Trophoblast cell (in vitro differentiated cells and primary cell): ENCODE measurements around the gene NEDD9. TPM values are rescaled to one million over a fixed set of nuclear protein-coding genes. Genes with fewer than 3 reads are reported as not detected.

Experiments used
- DNase-seq, 2 donors: peaks; one replicate each; pipeline ENCODE4 v3.0.0-alpha.2; 2016
- H2AFZ ChIP-seq: 2 replicates; pipeline ENCODE4 v1.6.1; 2013; ENCODE audit warnings: low read length, moderate library complexity, mild to moderate bottlenecking; ENCODE audit not compliant: insufficient read depth, poor library complexity
- H2AK5ac ChIP-seq: 2 replicates; pipeline ENCODE4 v1.6.1; 2013; ENCODE audit warnings: mild to moderate bottlenecking, low read length
- H2BK120ac ChIP-seq: 2 replicates; pipeline ENCODE4 v1.6.1; 2013; ENCODE audit warnings: low read length, mild to moderate bottlenecking, moderate library complexity; ENCODE audit not compliant: insufficient read depth, poor library complexity
- H2BK12ac ChIP-seq: 2 replicates; pipeline ENCODE4 v1.6.1; 2013; ENCODE audit warnings: mild to moderate bottlenecking, low read length, moderate library complexity
- H2BK5ac ChIP-seq: 2 replicates; pipeline ENCODE4 v1.6.1; 2013; ENCODE audit warnings: low read length, low read depth, moderate library complexity, mild to moderate bottlenecking; ENCODE audit not compliant: poor library complexity
- H3K14ac ChIP-seq: 2 replicates; pipeline ENCODE4 v1.6.1; 2013; ENCODE audit warnings: mild to moderate bottlenecking, low read length
- H3K18ac ChIP-seq: 2 replicates; pipeline ENCODE4 v1.6.1; 2013; ENCODE audit warnings: mild to moderate bottlenecking, low read length
- H3K23ac ChIP-seq: 2 replicates; pipeline ENCODE4 v1.6.1; 2013; ENCODE audit warnings: low read length
- H3K27ac ChIP-seq: 2 replicates; pipeline ENCODE4 v1.5.1; 2013; ENCODE audit warnings: low read depth, mild to moderate bottlenecking, inconsistent platforms, low read length, moderate library complexity
- H3K27me3 ChIP-seq: 2 replicates; pipeline ENCODE4 v1.6.1; 2013; ENCODE audit warnings: inconsistent platforms, mild to moderate bottlenecking, low read length, moderate library complexity; ENCODE audit not compliant: insufficient read depth
- H3K36me3 ChIP-seq, 2 experiments: 1 replicate in 1 of 2; 2 replicates in 1 of 2; pipeline ENCODE4 v1.6.1; 2013; ENCODE audit warnings: low read length in 2 of 2, mild to moderate bottlenecking in 2 of 2, moderate library complexity in 1 of 2; ENCODE audit not compliant: insufficient read depth in 2 of 2, control insufficient read depth in 1 of 2
- H3K4ac ChIP-seq: 2 replicates; pipeline ENCODE4 v1.6.1; 2013; ENCODE audit warnings: low read depth, mild to moderate bottlenecking, low read length, moderate library complexity
- H3K4me1 ChIP-seq, 2 experiments: 1 replicate in 1 of 2; 2 replicates in 1 of 2; pipeline ENCODE4 v1.6.1; 2013; ENCODE audit warnings: low read length in 2 of 2, mild to moderate bottlenecking in 2 of 2, moderate library complexity in 1 of 2; ENCODE audit not compliant: insufficient read depth in 2 of 2, control insufficient read depth in 1 of 2
- H3K4me2 ChIP-seq: 2 replicates; pipeline ENCODE4 v1.6.1; 2013; ENCODE audit warnings: inconsistent platforms, mild to moderate bottlenecking, low read length, moderate library complexity
- H3K4me3 ChIP-seq: 2 replicates; pipeline ENCODE4 v1.5.1; 2013; ENCODE audit warnings: mild to moderate bottlenecking, low read depth, low read length, inconsistent platforms
- H3K79me1 ChIP-seq: one replicate; pipeline ENCODE4 v1.6.1; 2013; ENCODE audit warnings: low read length
- H3K79me2 ChIP-seq: 2 replicates; pipeline ENCODE4 v1.6.1; 2013; ENCODE audit warnings: low read length, mild to moderate bottlenecking; ENCODE audit not compliant: control insufficient read depth, insufficient read depth, poor library complexity
- H3K9ac ChIP-seq: 2 replicates; pipeline ENCODE4 v1.6.1; 2013; ENCODE audit warnings: mild to moderate bottlenecking, low read length
- H3K9me3 ChIP-seq: 2 replicates; pipeline ENCODE4 v1.6.1; 2013; ENCODE audit warnings: low read depth, mild to moderate bottlenecking, control low read depth, inconsistent platforms, low read length; ENCODE audit not compliant: insufficient read depth
- H4K12ac ChIP-seq: 2 replicates; pipeline ENCODE4 v1.6.1; 2013; ENCODE audit warnings: low read depth, mild to moderate bottlenecking, low read length, moderate library complexity
- H4K8ac ChIP-seq: 2 replicates; pipeline ENCODE4 v1.6.1; 2013; ENCODE audit warnings: low read depth, mild to moderate bottlenecking, low read length, moderate library complexity
- H4K91ac ChIP-seq: one replicate; pipeline ENCODE4 v1.6.1; 2013; ENCODE audit warnings: low read depth, mild to moderate bottlenecking, low read length, moderate library complexity
- WGBS: extraction: QIAGEN DNeasy Blood & Tissue Kit; methylation state at CpG from one replicate; pipeline ENCODE4 v1.1.7; 2013; ENCODE audit warnings: missing lambda C conversion rate; ENCODE audit not compliant: insufficient read length, insufficient coverage; ENCODE audit errors: extremely low coverage; 5-methylcytosine and 5-hydroxymethylcytosine counted together
- polyA plus RNA-seq: library from polyadenylated mRNA; stranded (reverse); fragments of 200-250 nt; gene quantifications from 2 replicates; pipeline ENCODE4 v1.2.3, GENCODE V29; 2013

Gene NEDD9, protein sequence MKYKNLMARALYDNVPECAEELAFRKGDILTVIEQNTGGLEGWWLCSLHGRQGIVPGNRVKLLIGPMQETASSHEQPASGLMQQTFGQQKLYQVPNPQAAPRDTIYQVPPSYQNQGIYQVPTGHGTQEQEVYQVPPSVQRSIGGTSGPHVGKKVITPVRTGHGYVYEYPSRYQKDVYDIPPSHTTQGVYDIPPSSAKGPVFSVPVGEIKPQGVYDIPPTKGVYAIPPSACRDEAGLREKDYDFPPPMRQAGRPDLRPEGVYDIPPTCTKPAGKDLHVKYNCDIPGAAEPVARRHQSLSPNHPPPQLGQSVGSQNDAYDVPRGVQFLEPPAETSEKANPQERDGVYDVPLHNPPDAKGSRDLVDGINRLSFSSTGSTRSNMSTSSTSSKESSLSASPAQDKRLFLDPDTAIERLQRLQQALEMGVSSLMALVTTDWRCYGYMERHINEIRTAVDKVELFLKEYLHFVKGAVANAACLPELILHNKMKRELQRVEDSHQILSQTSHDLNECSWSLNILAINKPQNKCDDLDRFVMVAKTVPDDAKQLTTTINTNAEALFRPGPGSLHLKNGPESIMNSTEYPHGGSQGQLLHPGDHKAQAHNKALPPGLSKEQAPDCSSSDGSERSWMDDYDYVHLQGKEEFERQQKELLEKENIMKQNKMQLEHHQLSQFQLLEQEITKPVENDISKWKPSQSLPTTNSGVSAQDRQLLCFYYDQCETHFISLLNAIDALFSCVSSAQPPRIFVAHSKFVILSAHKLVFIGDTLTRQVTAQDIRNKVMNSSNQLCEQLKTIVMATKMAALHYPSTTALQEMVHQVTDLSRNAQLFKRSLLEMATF
- polyA plus RNA-seq, result 46.4 and 47.9 TPM in 2 replicates

DNA sequence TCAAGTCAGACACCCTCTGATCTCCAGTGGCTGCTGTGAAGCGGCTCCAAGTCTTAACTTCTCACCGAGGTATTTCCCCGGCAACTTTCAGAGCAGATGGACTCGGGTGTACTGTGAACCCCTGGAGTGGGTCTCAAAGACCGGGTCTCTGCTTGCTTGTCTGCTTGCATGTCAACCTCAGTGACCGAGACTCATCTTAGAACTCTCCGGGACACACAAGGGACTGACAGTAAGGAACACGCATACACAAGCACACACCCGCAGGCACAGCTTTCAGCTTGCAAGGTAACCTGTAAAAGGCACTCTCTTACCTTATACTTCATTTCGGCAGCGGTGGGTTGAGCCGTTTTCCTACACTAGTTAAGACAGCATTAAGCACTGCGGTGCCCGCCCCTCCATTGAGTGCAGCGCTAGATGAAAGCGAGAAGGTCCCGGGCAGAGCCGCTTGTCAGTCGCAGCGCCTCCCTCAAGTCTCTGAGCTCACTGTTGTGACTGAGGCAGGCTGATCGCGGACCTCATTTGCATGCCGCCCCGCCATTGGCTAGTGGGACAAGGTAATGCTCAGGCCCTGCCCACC is at the start of gene NEDD9:
Gene NEDD9, minus strand, starts transcription at position 476 of the 577 bp plus-strand sequence. Its CDS starts 153 bp downstream, at position 323.
- Histone ChIP-seq H3K4ac (peak within 1 kb of the TSS; percentile 53), H4K8ac (peak within 1 kb of the TSS; percentile 61), H3K36me3 (no peaks in the 10 kb centered on the region), H4K91ac (peak within 1 kb of the TSS; percentile 45), H2BK12ac (peak within 1 kb of the TSS; percentile 81), H4K12ac (no peak within 1 kb of the TSS), H3K4me3 (peak within 1 kb of the TSS; percentile 87), H3K27me3 (no peaks in the 10 kb centered on the region), H3K27ac (peak within 1 kb of the TSS; percentile 79), H3K4me1 (peaks cover 20 to 23% of the 10 kb centered on the region in 2 experiments), H3K9ac (peak within 1 kb of the TSS; percentile 92), H3K4me2 (peak within 1 kb of the TSS; percentile 70), H2BK120ac (peak within 1 kb of the TSS; percentile 47), H2AFZ (no peak within 1 kb of the TSS), H3K18ac (peak within 1 kb of the TSS; percentile 81), H3K14ac (peak within 1 kb of the TSS; percentile 88), H2BK5ac (peak within 1 kb of the TSS; percentile 67), H3K79me1 (peaks cover 22% of the 10 kb centered on the region), H3K23ac (peak within 1 kb of the TSS; percentile 64), H2AK5ac (peak within 1 kb of the TSS; percentile 7), H3K79me2 (peaks cover 8% of the 10 kb centered on the region), H3K9me3 (no peaks in the 10 kb centered on the region)
- DNase-seq, result peak; percentile 98
- no CpG with 5 or more reads among the region's 24 CpGs for WGBS

DNA sequence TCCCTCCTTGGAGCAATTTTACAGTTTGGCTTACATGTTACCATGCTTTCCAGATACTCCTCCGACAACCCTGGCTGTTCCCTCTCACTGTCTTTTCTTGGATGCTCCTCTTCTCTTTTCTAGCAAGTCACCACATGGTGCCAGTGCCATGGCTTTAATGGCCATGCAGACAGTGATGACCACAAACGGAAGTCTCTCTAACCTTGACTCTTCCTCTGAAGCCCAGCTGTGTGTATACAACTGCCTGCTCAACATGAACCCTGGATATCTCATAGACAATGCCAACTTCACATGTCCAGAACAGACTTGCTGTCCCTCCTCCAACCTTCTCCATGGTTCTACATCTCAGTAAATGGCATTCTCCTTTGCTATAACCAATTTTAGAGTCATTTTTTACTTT is 49.8 kb upstream of the NEDD9 start:
- Histone ChIP-seq H3K79me1 (peaks cover 22% of the 10 kb centered on the region), H3K23ac (no peak overlapping the region), H3K4me2 (no peak overlapping the region), H2BK12ac (no peak overlapping the region), H2BK5ac (no peak overlapping the region), H3K18ac (no peak overlapping the region), H4K12ac (no peak overlapping the region), H3K36me3 (no peaks in the 10 kb centered on the region), H2AFZ (no peak overlapping the region), H3K4me1 (peaks cover 13 to 14% of the 10 kb centered on the region in 2 experiments), H3K4ac (no peak overlapping the region), H3K14ac (no peak overlapping the region), H4K8ac (no peak overlapping the region), H2BK120ac (no peak overlapping the region), H4K91ac (no peak overlapping the region), H2AK5ac (peak overlapping the region; percentile 7), H3K79me2 (peaks cover 5% of the 10 kb centered on the region), H3K27me3 (no peaks in the 10 kb centered on the region), H3K9ac (no peak overlapping the region), H3K9me3 (no peaks in the 10 kb centered on the region), H3K4me3 (no peak overlapping the region), H3K27ac (no peak overlapping the region)
- no peak for DNase-seq
- no CpG with 5 or more reads among the region's 2 CpGs for WGBS

DNA sequence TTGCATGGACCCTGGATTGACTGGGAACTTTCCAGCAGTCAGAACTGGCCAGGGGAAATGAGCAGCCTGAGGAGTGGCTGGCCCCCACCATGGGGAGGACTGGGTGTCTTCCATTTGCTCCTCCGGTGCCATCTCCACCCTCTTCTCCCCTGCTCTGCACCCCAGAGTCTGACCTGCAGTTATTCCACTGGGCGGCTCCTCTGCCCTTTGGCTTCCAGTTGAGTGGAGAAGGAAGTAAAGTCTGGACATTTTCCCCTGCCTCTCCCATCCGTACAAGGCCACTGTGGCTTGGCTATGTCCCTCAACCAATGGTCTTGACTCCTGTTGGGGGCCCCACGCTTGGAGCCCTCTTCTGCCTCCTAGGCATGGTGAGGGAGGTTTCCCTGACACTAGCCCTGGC is 47.9 kb upstream of the NEDD9 start:
- Histone ChIP-seq H3K9me3 (no peaks in the 10 kb centered on the region), H4K12ac (no peak overlapping the region), H2BK5ac (no peak overlapping the region), H3K9ac (peak overlapping the region; percentile 15), H3K4me1 (peaks cover 17% of the 10 kb centered on the region in 2 experiments), H3K23ac (no peak overlapping the region), H3K79me1 (peaks cover 26% of the 10 kb centered on the region), H3K4me3 (no peak overlapping the region), H4K91ac (no peak overlapping the region), H3K14ac (peak overlapping the region; percentile 12), H2BK12ac (peak overlapping the region; percentile 59), H3K27ac (no peak overlapping the region), H4K8ac (no peak overlapping the region), H3K79me2 (peaks cover 5% of the 10 kb centered on the region), H3K27me3 (no peaks in the 10 kb centered on the region), H3K4me2 (no peak overlapping the region), H2AK5ac (peak overlapping the region; percentile 26), H2AFZ (no peak overlapping the region), H2BK120ac (peak overlapping the region; percentile 1), H3K36me3 (no peaks in the 10 kb centered on the region), H3K4ac (no peak overlapping the region), H3K18ac (no peak overlapping the region)
- DNase-seq, result no peak
- no CpG with 5 or more reads among the region's 4 CpGs for WGBS

- H3K4ac ChIP-seq, result no peak overlapping the region
- no CpG with 5 or more reads among the region's 17 CpGs for WGBS
- H3K4me3 ChIP-seq, result no peak overlapping the region
- H3K79me1 ChIP-seq, result peaks cover 26% of the 10 kb centered on the region
- H4K91ac ChIP-seq, result no peak overlapping the region
- H3K4me1 ChIP-seq, result peaks cover 17% of the 10 kb centered on the region in 2 experiments
- no peak overlapping the region for H4K8ac ChIP-seq
- no peaks in the 10 kb centered on the region for H3K27me3 ChIP-seq
- DNase-seq, result peak; percentile 37 to 74
- H4K12ac ChIP-seq, result no peak overlapping the region
- H3K9ac ChIP-seq, result no peak overlapping the region
- no peak overlapping the region for H3K18ac ChIP-seq
- no peaks in the 10 kb centered on the region for H3K9me3 ChIP-seq
- no peak overlapping the region for H2BK12ac ChIP-seq
- H2AFZ ChIP-seq, result no peak overlapping the region
- H3K36me3 ChIP-seq, result no peaks in the 10 kb centered on the region
- H3K14ac ChIP-seq, result no peak overlapping the region
- no peak overlapping the region for H2AK5ac ChIP-seq
- no peak overlapping the region for H2BK5ac ChIP-seq
- H3K27ac ChIP-seq, result no peak overlapping the region
- H3K4me2 ChIP-seq, result no peak overlapping the region
- peaks cover 5% of the 10 kb centered on the region for H3K79me2 ChIP-seq
- H3K23ac ChIP-seq, result peak overlapping the region; percentile 44
- no peak overlapping the region for H2BK120ac ChIP-seq
These were observed 46.8 kb upstream of the NEDD9 start for GRCh38 chr6:11279284-11279689.
